ENCODE data around the gene NRARP.

- TF ChIP-seq POLR2AphosphoS5 (IDR thresholded peaks at IDR 0.05; ENCODE audit: low read depth, low read length) (no peak), CTCF (IDR thresholded peaks at IDR 0.05) (no peak), REST (IDR thresholded peaks at IDR 0.05; ENCODE audit: insufficient read depth in 1 of 2, low read depth in 2 of 2, low read length in 1 of 2) (no peak)
Measured at GRCh38 chr9:137255448-137256114, 46.5 kb downstream of the NRARP start.
